ENCODE results near the gene NMT2. TPM values are rescaled to one million over a fixed set of nuclear protein-coding genes. Genes with fewer than 3 reads are reported as not detected.

NMT2 gene
- total RNA-seq, 1 donor from 2014 or later: 41.2 TPM

- no peak for DNase-seq (ENCODE audit: low read depth in 2 of 2)
These were observed 13.2 kb upstream of the NMT2 start for GRCh38 chr10:15181576-15182156.

DNA sequence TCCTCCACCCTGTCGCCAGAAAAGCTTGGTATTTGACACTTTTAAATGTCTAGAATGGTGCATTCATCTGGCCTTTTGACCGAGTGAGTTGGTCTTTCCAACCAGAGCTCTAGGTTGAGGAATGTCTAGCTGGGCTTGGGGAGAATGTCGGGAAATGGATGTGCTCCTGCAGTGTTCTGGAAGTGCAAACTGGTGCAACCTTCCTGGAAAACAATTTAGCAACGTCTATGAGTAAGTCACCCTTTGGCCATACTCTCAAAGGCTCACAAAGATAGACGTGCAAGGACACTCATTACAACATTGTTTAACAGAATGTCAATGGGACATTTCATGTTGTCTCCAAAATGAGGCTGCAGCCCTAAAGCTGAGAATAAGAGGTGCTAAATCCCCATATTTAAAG lies 12.2 kb upstream of the NMT2 start:
- DNase-seq (ENCODE audit: low read depth in 2 of 2): no peak

DNA sequence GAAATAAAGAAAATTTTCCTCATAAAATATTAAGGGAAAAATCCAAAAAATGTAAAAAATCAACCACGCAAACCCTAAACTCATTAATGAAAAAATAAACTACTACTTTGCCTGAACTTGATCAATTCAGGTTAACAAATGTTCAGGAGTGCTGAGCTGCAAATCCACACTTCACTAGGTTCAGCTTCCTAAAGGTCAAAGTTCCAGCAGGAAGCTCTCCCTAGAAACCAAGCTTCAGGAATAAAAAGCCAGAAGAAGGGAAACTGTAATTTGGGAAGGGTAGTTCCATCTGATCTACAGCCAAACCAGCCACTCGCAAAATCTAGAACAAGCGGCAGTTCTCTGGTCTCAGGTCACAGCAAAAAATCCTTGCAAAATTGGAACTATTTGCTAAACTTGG lies 7.8 kb upstream of the NMT2 start:
- no peak for DNase-seq (ENCODE audit: low read depth in 2 of 2)

- no peak for DNase-seq (ENCODE audit: low read depth in 2 of 2)
These were observed 7.1 kb upstream of the NMT2 start for GRCh38 chr10:15175587-15175986.

DNA sequence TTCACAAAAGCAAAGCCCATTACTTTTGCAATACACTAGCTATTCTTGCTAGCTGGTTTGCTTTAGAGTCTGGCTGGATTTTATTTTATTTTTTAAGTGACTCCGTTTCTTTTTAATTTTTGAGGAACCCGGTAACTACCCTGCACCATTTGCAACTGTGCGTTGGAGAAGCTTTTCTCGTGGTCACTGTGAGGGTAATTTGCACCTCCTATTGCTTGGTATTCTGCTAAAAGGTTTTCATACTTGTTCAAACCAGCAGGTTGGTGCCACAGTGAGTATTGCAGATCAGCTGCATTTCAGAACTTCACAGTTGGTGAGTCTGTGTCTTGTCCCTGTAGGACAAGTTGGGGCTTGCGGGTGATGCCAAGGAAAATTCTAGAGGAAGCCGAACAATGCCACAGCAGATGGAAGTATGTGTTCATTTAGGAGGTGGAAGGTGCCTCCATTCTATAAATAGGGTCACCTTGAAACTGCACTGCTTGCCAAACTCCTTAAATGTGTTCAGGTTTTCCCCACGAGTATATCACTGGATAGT lies 3.9 kb upstream of the NMT2 start:
- no peak for DNase-seq (ENCODE audit: low read depth in 2 of 2)

DNA sequence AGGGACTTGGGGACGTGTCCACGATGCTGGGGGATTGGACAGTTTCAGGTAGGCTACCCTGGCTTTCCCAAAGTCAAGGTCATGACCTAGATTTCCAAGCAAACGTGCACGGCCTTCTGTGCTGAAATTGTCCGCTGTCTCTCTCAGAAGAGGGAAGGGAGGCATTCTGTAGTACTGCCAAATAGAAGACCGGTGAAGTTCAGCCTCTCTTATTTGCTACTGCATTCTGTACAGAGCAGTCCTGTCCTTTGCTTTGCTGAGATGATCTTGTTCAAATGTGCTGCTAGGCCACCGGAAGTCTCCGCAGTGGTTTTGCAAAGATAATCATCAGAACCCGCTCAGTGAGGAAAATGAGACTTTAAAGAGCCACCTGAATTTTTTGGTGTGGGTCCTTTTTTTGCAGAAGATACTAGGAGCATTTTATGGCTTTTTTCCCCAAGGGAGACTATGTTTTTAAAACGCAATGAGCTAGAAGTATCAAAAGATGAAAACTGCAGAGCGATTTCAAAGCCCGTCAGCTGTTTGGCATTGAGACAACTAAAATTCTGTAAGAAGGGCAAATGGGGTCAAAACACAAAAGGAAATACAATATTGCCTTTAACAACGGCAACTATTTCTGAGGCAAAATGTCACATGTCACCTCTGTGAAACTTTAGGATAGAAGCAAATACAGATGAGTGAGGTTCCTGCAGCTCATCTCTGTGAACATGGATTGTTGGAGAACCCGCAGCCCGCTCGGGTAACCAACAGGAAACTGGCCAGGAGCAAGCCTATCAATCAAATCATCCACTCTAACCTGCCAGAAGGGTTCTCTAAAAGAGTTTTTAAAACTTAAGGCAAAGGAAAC lies 1.3 kb upstream of the NMT2 start:
- DNase-seq (ENCODE audit: low read depth in 2 of 2): peak; percentile 67 to 72

DNA sequence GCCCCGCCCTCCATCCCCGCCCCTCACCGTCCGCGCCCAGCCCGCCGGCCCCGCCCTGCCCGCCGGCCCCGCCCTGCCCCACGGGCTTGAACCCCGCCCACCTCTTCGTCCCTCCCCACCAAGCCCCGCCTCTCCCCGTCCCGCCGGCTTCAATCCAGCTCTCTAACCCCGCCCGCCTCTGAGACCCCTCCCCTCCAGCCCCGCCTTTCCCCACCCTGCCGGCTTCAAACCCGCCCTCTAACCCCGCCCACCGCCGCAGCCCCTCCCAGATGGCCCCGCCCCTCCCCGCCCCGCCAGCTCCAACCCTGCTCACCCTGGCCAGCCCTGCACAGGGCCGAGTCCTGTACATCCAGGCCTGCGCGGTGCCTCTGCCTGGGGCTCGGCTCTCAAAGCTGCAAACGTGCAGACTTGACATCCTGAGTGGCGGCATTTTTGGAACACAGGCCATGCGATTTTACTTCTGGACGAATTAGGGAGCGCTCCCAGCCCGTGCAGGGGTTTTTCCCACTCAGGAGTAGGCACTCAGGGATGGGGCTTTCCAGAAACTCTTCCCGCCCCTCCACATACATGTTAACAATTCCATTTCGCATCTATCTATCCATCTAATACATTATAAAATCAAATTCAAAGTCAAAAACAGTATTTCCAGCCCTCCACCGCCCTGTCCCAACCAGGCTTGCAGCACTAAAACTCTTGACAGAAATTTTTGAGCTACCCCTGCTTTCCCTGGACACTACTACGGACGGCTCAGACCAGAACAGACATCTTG lies 477 bp upstream of the NMT2 start:
- peak; percentile 90 to 97 for DNase-seq (ENCODE audit: low read depth in 2 of 2)

DNA sequence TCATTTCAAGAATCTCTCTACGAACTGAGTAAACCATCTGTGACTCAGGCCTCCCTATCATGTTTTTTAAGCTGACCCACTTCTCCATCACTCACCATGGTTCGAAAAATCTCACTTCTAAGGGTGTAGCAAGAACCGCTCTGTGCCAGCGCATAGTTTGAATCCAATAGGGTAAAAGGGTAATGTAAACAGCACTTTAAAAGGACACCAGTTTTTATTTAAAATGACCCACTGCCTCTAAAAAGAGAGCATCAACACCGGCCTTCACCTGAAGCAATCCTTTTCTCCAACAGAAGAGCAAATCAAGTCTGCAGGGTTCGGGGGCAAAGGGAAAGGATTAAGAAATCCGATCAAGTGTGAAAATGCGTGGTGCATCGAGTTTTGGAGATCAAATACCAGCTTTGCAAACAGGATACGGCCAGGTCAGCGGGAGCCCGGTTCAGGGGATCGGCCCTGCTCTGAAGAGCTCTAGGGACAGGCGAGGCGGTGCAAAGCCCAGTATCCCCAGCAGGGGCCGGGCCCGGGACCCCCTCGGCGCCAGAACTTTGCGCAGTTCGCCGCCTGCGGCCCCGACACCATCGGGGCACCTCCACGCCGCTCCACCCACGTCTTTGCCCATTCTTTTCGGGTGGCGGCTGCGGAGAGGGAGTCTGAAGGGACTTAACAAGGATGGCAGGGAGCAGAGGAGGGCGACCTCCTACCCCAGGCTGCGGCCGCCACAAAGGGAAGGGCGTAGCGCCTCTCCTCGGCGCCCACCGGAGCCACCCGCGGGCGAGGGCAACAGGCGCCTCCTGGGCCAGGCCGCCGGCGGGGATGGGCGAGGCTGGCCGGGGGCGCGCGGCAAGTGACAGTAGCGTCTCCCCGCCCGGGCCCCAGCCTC lies 842 bp downstream of the NMT2 start:
- DNase-seq (ENCODE audit: low read depth in 2 of 2): peak in 1 of 2 donors; percentile 69

DNA sequence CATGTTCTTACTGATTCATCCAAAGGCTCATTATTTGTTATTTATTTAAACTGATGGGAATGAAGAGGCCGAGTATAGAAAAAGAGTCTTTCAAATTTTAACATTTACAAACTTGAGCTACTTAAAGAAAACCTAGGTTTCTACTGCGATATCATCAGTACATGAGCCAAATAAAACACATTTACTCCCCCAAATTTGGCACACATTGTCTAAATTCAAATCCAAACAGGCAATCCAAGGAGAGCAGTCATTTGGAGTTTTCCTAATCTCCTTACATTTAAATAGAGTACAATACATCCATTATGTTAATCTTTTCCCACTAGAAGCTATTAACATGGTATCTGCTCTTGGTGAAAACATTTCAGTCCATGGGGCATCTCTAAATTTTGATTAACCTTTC lies 2.2 kb downstream of the NMT2 start:
- DNase-seq (ENCODE audit: low read depth in 2 of 2): no peak

GRCh38 chr10:15163253-15163828 lies 5.2 kb downstream of the NMT2 start:
- DNase-seq (ENCODE audit: low read depth in 2 of 2): no peak

DNA sequence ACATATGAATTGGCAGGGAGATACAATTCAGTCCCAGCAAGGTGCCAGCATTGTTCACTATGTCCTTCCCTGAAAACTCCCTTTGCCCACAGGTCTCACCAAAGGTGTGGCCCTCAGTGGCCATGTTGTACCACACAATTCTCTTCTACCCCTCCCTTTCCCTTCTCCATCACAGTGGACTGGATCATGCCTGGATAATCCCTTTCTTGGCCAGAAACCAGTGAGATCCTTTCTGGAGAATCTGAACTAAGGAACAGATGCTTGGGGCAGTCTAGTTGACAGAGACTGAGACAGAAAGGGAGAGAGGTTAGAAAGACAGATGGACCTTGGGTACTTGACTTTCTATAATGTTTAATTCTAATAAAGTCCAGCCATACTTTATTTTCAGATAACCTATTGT lies 9.5 kb downstream of the NMT2 start:
- no peak for DNase-seq (ENCODE audit: low read depth in 2 of 2)

GRCh38 chr10:15158448-15158847 lies 10.0 kb downstream of the NMT2 start:
- no peak for DNase-seq (ENCODE audit: low read depth in 2 of 2)

GRCh38 chr10:15155978-15156656 lies 12.4 kb downstream of the NMT2 start:
- DNase-seq (ENCODE audit: low read depth in 2 of 2): no peak

DNA sequence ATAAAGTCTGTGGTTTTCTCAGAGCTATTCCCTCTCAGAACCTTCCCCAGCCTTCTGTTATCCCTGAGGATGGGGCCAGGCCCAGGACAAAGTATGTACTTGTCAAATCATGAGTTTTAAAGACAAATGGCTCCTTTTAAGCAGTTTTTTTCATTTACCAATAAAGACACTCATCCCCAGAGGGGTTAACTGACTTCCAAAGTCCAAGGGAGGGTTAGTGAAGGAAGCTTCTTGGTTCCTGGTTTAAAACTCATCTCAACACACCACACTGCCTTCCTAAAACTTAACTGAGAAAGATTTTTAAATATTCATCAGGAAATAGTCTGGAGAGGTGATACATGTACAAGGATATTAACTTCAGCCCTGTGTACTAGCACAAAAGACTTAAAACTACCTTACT lies 15.9 kb downstream of the NMT2 start:
- DNase-seq (ENCODE audit: low read depth in 2 of 2): no peak

- DNase-seq (ENCODE audit: low read depth in 2 of 2): no peak
These were observed 17.9 kb downstream of the NMT2 start for GRCh38 chr10:15150563-15150962.

DNA sequence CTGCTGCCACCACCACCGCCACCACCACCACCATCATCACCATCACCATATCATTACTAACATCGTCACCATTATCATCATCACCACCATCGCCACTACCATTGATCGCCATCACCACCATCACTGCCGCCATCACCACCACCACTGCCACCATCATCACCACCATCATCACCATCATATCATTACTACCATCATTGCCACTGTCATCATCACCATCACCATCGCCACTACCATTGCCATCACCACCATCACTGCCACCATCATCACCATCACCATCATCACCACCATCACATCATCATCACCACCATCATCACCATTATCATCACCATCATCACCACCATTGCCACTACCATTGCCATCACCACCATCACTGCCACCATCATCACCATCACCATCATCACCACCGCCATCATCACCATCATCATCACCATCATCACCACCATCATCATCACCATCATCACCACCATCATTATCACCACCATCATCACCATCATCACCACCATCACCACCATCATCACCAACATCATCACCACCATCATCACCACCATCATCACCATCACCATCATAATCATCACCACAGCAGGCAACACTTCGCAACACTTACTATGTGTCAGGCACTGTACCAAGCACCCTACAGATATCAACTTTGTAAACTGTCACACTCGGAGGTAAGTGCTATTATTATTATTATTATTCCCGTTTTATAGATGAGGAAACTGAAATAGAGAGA lies 19.3 kb downstream of the NMT2 start:
- no peak for DNase-seq (ENCODE audit: low read depth in 2 of 2)

DNA sequence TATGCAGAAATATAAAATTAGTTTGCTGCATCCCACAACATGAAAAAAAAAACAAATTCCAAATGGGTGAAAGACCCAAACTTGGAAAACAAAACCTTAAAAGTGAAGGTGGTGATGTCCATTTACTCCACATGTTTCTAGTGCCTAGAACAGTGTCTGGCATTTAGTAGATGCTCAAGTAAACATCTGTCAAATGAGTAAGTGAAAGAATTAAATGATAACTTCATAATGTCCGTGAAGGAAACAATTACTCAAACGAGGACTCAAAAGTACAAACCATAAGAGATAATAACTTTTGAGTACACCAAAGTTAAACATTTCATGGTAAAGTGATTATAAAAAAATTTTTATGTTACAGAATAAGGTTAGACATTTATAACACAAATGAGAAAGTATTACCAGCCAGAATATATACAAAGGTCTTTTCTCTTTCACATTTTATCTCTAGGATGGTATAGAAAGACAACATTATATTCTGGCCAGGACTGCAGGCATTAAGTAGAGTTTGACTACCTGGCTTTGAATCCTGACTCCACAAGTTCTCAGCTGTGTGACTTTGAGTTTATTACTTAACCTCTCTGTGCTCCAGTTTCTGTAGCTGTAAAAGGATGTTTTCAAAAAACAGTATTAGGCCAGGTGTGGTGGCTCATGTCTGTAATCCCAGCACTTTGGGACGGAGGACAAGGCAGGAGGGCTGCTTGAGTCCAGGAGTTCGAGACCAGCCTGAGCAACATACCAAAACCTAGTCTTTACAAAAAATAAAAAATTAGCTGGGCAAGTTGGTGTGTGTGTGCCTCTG lies 20.7 kb downstream of the NMT2 start:
- DNase-seq (ENCODE audit: low read depth in 2 of 2): no peak

DNA sequence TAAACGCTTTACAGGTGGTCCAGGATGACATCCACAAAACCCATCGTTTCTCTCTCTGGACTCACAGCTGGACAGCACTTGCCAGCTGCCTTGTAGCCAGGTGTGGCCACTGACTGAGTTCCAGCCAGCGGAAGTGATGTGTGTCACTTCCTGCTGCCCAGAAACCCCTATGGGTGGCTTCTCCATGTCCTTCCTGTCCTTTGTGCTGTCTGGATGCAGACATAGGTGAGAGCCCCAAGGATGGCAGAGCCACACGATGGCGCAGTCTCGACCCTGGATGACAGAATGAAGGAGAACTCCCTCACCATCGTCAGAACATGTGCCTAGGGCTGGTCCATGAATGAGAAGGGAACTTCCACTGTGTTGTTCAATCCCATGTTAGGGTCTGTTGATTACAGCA lies 22.1 kb downstream of the NMT2 start:
- DNase-seq (ENCODE audit: low read depth in 2 of 2): peak; percentile 32 to 58

GRCh38 chr10:15144788-15145187 lies 23.7 kb downstream of the NMT2 start:
- peak in 1 of 2 donors; percentile 67 for DNase-seq (ENCODE audit: low read depth in 2 of 2)

Measured in dermis microvascular lymphatic vessel endothelial cell (primary cell).